PC-3 (cell line): Measurements from ENCODE around the gene HOXB13.

Experiments used
- EZH2 ChIP-seq: fragments of 300-600 bp; sonication (generic); IDR thresholded peaks from one replicate; pipeline ENCODE4 v1.6.1; 2017; ENCODE audit warnings: antibody characterized with exemption, mild to moderate bottlenecking, low read length; ENCODE audit not compliant: unreplicated experiment
- EZH2phosphoT487 ChIP-seq: fragments of 300-600 bp; sonication (generic); IDR thresholded peaks from 2 replicates; pipeline ENCODE4 v1.6.1; 2018; ENCODE audit warnings: mild to moderate bottlenecking, antibody characterized with exemption, low read length, borderline replicate concordance
- TF ChIP-seq, protein P1 (sequence below): fragments of 300-600 bp; sonication (generic); conservative IDR thresholded peaks from 2 replicates; pipeline ENCODE4 v1.5.1; 2017; ENCODE audit warnings: antibody characterized with exemption, low read depth, mild to moderate bottlenecking, low read length

DNA sequence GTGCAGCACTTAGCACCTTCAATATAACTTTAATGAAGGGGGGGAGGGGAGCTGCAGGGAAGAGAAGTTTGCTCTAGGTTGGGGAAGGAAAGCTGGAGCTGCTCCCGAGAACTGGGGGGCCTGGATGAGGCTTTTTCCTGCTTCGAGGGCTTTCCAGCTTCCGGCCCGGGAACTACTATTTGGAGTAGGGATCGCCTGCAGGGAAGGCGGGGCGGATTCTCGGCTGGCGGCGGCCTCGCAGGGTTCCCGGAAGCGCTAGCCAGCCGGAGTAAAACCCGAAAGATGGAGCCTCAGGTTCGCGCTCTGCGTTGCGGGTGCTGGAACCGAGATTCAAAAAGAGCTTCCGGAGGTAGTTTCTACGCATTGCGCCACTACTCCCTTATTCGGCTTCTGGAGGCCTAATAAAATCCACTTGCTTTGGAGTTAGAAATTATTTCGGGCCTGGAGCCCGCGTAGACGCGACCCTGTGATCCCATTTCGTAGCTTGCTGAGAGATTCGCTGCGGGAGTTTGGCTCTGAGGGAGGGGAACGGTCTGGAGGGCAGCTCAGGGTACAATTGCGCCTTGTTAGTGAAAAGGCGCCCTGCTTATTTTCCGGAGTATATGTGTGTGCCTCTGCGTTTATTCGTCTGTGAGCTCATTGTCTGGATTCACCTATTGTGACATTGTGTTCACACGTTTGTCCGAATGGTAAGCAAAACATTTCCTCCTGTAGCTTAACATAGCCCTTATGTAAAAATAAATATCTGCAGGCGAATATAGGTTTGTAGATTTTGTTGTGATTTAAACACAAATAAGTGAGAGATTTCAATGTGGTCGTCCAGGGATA lies 4.9 kb downstream of the HOXB13 start:
- TF ChIP-seq EZH2 (no peak), EZH2phosphoT487 (no peak)
- TF ChIP-seq, protein P1, sequence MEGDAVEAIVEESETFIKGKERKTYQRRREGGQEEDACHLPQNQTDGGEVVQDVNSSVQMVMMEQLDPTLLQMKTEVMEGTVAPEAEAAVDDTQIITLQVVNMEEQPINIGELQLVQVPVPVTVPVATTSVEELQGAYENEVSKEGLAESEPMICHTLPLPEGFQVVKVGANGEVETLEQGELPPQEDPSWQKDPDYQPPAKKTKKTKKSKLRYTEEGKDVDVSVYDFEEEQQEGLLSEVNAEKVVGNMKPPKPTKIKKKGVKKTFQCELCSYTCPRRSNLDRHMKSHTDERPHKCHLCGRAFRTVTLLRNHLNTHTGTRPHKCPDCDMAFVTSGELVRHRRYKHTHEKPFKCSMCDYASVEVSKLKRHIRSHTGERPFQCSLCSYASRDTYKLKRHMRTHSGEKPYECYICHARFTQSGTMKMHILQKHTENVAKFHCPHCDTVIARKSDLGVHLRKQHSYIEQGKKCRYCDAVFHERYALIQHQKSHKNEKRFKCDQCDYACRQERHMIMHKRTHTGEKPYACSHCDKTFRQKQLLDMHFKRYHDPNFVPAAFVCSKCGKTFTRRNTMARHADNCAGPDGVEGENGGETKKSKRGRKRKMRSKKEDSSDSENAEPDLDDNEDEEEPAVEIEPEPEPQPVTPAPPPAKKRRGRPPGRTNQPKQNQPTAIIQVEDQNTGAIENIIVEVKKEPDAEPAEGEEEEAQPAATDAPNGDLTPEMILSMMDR, result no peak
